ENCODE results near the gene ANXA6. TPM values are rescaled to one million over a fixed set of nuclear protein-coding genes. Genes with fewer than 3 reads are reported as not detected.
A peak's percentile ranks its signal among the peaks of the same experiment; 100 is the strongest.

Gene ANXA6
- total RNA-seq, 1 donor from 2014 or later = 224 TPM

DNA sequence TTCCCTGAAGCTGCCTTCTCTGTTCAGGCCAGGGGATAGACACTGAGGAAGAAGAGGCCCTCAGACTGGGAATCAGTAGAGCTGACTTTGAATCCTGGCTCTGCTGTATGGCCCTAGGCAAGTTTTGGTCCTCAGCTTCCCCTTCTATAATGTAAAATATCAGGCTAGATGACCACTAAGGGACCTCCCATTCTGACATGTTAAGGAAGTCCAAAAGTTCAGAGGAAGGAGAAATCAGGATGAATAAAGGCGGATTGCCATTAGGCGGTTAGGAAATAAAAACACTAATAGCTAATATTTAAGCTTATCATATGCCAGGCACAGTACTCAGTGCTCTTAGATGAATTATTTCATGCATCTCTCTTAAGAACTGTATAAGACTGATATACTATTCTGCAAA is 67.9 kb downstream of the ANXA6 start:
- peaks cover 44% of the 10 kb centered on the region for H3K4me1 Mint-ChIP-seq (ENCODE audit: unreplicated experiment)
- H3K9me3 Mint-ChIP-seq (ENCODE audit: unreplicated experiment) = no peaks in the 10 kb centered on the region
- no peak overlapping the region for H3K4me3 Mint-ChIP-seq (ENCODE audit: unreplicated experiment)
- no peaks in the 10 kb centered on the region for H3K36me3 Mint-ChIP-seq (ENCODE audit: low read depth, unreplicated experiment)
- H3K27ac Mint-ChIP-seq (ENCODE audit: unreplicated experiment) = no peak overlapping the region
- TF ChIP-seq, protein P1, sequence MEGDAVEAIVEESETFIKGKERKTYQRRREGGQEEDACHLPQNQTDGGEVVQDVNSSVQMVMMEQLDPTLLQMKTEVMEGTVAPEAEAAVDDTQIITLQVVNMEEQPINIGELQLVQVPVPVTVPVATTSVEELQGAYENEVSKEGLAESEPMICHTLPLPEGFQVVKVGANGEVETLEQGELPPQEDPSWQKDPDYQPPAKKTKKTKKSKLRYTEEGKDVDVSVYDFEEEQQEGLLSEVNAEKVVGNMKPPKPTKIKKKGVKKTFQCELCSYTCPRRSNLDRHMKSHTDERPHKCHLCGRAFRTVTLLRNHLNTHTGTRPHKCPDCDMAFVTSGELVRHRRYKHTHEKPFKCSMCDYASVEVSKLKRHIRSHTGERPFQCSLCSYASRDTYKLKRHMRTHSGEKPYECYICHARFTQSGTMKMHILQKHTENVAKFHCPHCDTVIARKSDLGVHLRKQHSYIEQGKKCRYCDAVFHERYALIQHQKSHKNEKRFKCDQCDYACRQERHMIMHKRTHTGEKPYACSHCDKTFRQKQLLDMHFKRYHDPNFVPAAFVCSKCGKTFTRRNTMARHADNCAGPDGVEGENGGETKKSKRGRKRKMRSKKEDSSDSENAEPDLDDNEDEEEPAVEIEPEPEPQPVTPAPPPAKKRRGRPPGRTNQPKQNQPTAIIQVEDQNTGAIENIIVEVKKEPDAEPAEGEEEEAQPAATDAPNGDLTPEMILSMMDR (IDR thresholded peaks at IDR 0.05; ENCODE audit: unreplicated experiment) = no peak
- peaks cover 13% of the 10 kb centered on the region for H3K27me3 Mint-ChIP-seq (ENCODE audit: unreplicated experiment)
- no peak for DNase-seq (ENCODE audit: low spot score)

DNA sequence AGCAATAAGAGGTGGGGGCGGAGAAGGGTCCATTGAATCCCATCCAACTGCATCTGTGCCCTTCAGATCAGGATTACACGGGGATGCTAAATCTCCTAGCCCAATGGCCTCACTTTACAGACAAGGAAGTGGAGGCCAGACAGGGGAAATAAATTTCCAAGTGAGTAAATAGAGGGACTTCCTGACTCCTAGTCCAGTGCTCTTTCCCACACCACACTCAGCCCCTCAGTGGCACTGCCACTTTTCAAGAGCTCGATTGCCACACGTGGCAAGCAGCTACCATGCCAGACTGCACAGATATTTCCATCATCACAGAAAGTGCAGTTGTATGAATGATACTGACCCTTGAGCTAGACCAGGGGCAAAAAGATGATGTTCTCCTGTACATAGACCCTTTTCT is 68.6 kb downstream of the ANXA6 start:
- no peaks in the 10 kb centered on the region for H3K36me3 Mint-ChIP-seq (ENCODE audit: low read depth, unreplicated experiment)

DNA sequence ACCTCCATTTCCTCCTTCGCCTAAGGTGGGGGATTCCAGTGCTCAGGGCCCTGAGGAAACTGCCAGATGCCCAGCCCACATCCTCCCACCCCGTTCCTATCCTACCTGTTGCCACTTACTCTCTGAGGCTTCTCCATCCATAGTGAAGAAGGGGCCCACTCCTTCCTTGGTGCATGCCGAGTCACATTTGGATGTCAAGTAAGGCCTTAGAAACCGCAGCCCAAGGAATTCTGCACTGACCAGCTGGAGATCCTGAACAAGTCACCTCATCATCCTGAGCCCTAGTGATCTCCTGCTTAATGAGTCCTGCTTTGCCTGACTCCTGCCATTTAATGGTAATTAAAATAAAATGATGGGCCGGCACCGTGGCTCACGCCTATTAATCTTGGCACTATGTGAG is 70.1 kb downstream of the ANXA6 start:
- Mint-ChIP-seq H3K4me3 (ENCODE audit: unreplicated experiment) (no peak overlapping the region), H3K36me3 (ENCODE audit: low read depth, unreplicated experiment) (peaks cover 4% of the 10 kb centered on the region), H3K27ac (ENCODE audit: unreplicated experiment) (no peak overlapping the region), H3K9me3 (ENCODE audit: unreplicated experiment) (no peaks in the 10 kb centered on the region), H3K27me3 (ENCODE audit: unreplicated experiment) (peaks cover 10% of the 10 kb centered on the region), H3K4me1 (ENCODE audit: unreplicated experiment) (peaks cover 28% of the 10 kb centered on the region)
- TF ChIP-seq, protein P1 (IDR thresholded peaks at IDR 0.05; ENCODE audit: unreplicated experiment) = no peak
- DNase-seq (ENCODE audit: low spot score) = no peak

More for the DNA sequence above, 68.6 kb downstream of the ANXA6 start:
- H3K9me3 Mint-ChIP-seq (ENCODE audit: unreplicated experiment) = no peaks in the 10 kb centered on the region
- DNase-seq (ENCODE audit: low spot score) = no peak
- TF ChIP-seq, protein P1 (IDR thresholded peaks at IDR 0.05; ENCODE audit: unreplicated experiment) = no peak
- peaks cover 37% of the 10 kb centered on the region for H3K4me1 Mint-ChIP-seq (ENCODE audit: unreplicated experiment)
- no peak overlapping the region for H3K4me3 Mint-ChIP-seq (ENCODE audit: unreplicated experiment)
- H3K27me3 Mint-ChIP-seq (ENCODE audit: unreplicated experiment) = peaks cover 13% of the 10 kb centered on the region
- H3K27ac Mint-ChIP-seq (ENCODE audit: unreplicated experiment) = no peak overlapping the region

DNA sequence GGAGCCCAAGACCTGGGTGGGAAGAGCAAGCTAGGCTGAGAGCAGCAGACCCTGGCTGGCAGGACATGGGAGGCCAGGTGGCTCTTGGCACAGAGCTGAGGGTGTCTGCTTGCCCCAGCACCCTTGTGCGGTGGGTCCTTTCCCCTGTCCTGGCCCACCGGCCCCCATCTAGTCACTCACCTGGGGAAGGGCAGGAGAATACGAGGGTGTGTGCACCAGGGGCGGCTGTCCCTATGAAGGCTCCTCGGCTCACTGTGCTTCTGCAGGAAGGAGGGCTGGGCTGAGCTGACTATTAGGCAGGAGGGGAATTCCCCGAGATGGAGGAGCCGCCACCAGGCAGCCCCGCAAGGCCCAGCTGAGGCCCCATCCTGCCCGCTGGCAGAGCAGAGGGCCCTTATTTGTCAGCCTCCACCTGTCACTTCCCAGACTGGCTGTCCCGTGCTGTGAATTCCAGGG is 70.6 kb downstream of the ANXA6 start:
- Mint-ChIP-seq H3K27me3 (ENCODE audit: unreplicated experiment) (peaks cover 10% of the 10 kb centered on the region), H3K4me3 (ENCODE audit: unreplicated experiment) (no peak overlapping the region), H3K27ac (ENCODE audit: unreplicated experiment) (no peak overlapping the region), H3K4me1 (ENCODE audit: unreplicated experiment) (peaks cover 33% of the 10 kb centered on the region), H3K9me3 (ENCODE audit: unreplicated experiment) (no peaks in the 10 kb centered on the region), H3K36me3 (ENCODE audit: low read depth, unreplicated experiment) (peaks cover 5% of the 10 kb centered on the region)
- TF ChIP-seq, protein P1 (IDR thresholded peaks at IDR 0.05; ENCODE audit: unreplicated experiment) = no peak
- DNase-seq (ENCODE audit: low spot score) = no peak

DNA sequence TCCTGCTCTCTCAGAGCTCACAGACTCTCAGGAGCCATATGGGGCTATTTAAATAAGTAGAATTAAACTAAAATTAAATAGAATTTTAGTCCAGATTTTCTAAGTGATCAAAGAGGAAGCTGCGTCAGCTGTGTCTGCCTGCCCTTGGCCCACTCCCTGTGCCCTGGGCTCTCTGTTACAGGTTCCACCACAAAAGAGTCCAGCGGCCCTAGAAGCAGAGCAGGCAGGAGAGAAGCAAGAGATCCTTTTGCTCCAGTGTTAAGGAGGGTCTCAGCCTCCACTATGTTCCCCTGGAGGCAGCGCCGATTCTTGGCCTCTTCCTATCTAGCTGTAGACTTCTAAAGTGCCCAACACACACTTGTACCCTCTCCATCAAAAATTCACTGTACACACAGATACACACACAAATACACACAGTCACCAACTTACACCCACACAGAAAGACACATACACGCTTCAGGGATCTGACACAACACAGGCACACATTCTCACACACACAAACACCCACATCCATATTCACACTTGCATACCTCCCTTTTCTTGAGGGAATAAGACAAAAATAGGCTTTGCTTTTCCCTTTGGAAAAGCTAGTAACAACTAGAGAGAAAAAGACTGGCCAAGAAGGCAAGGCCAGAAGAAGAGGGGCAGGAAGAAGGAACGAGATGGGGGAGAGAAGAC is 71.2 kb downstream of the ANXA6 start:
- peak overlapping the region; percentile 1 for H3K4me3 Mint-ChIP-seq (ENCODE audit: unreplicated experiment)
- peaks cover 36% of the 10 kb centered on the region for H3K4me1 Mint-ChIP-seq (ENCODE audit: unreplicated experiment)
- H3K36me3 Mint-ChIP-seq (ENCODE audit: low read depth, unreplicated experiment) = peaks cover 5% of the 10 kb centered on the region
- peak overlapping the region; percentile 13 for H3K27ac Mint-ChIP-seq (ENCODE audit: unreplicated experiment)
- no peaks in the 10 kb centered on the region for H3K9me3 Mint-ChIP-seq (ENCODE audit: unreplicated experiment)
- H3K27me3 Mint-ChIP-seq (ENCODE audit: unreplicated experiment) = peaks cover 5% of the 10 kb centered on the region
- TF ChIP-seq, protein P1 (IDR thresholded peaks at IDR 0.05; ENCODE audit: unreplicated experiment) = no peak
- no peak for DNase-seq (ENCODE audit: low spot score)

Measured in endothelial cell (in vitro differentiated cells).